Panc1 (cell line): Measurements from ENCODE around the gene NRDC. TPM values are rescaled to one million over a fixed set of nuclear protein-coding genes. Genes with fewer than 3 reads are reported as not detected.

Experiments used
- ATAC-seq: fragments of 200-7000 bp; cut with Tn5 transposase; 2 replicates; pipeline ENCODE4 v1.9.1; 2020; ENCODE audit warnings: mild to moderate bottlenecking, moderate library complexity
- BruUV-seq: library from RNA; stranded (reverse); fragments of 400-500 nt; replicated peaks from 2 replicates; lab custom pipeline; 2021; lab: Mats Ljungman, UMichigan
- CTCF ChIA-PET: fragments of 300-600 bp; sonication (Branson Sonifier 250); formaldehyde crosslinking; loops from one replicate; lab custom pipeline; 2022; ENCODE audit warnings: antibody characterized with exemption; lab: Charles Lee
- POLR2A ChIA-PET: fragments of 300-600 bp; sonication (Branson Sonifier 250); formaldehyde crosslinking; loops from one replicate; lab custom pipeline; 2022; ENCODE audit warnings: antibody characterized with exemption; lab: Charles Lee
- DNase-seq: peaks from one replicate; pipeline ENCODE4 v3.0.0-alpha.2; 2010; ENCODE audit warnings: low read depth, low spot score
- H3K27ac ChIP-seq: 2 replicates; pipeline ENCODE4 v1.5.1; 2011; ENCODE audit warnings: mild to moderate bottlenecking, low read length, inconsistent platforms
- H3K27me3 ChIP-seq: fragments of 200-500 bp; sonication (Bioruptor generic); 2 replicates; pipeline ENCODE4 v1.6.0; 2014; ENCODE audit warnings: low read length, inconsistent platforms; ENCODE audit not compliant: control insufficient read depth, insufficient read depth
- H3K36me3 ChIP-seq: fragments of 200-500 bp; sonication (Bioruptor generic); 2 replicates; pipeline ENCODE4 v1.5.1; 2014; ENCODE audit warnings: inconsistent platforms, mild to moderate bottlenecking, low read length, moderate library complexity; ENCODE audit not compliant: control insufficient read depth, insufficient read depth
- H3K4me1 ChIP-seq: 2 replicates; pipeline ENCODE4 v1.5.1; 2011; ENCODE audit warnings: inconsistent platforms, mild to moderate bottlenecking, low read length, moderate library complexity; ENCODE audit not compliant: control insufficient read depth, insufficient read depth
- H3K4me3 ChIP-seq, 2 experiments: 2 replicates each; pipeline ENCODE4 v1.5.1; 2011 to 2012; ENCODE audit warnings: low read depth in 2 of 2, low read length in 2 of 2, mild to moderate bottlenecking in 2 of 2, inconsistent platforms in 1 of 2, moderate library complexity in 1 of 2
- H3K9me3 ChIP-seq: fragments of 200-500 bp; sonication (Bioruptor generic); 2 replicates; pipeline ENCODE4 v1.5.1; 2014; ENCODE audit warnings: low read depth, mild to moderate bottlenecking, inconsistent platforms, low read length, moderate library complexity; ENCODE audit not compliant: control insufficient read depth, insufficient read depth
- POLR2AphosphoS5 ChIP-seq: IDR thresholded peaks from 2 replicates; pipeline ENCODE4 v1.6.1; 2012; ENCODE audit warnings: mild to moderate bottlenecking, low read depth, low read length, moderate library complexity
- SIN3A ChIP-seq: IDR thresholded peaks from 2 replicates; pipeline ENCODE4 v1.6.1; 2012; ENCODE audit warnings: low read depth, mild to moderate bottlenecking, low read length, moderate library complexity, borderline replicate concordance; ENCODE audit not compliant: insufficient read depth
- TCF7L2 ChIP-seq: IDR thresholded peaks from 2 replicates; pipeline ENCODE4 v1.6.1; 2011; ENCODE audit warnings: mild to moderate bottlenecking, low read depth, low read length, inconsistent platforms
- in situ Hi-C: cut with HindIII; loops from 2 replicates; pipeline ENCODE4 v1.10.0; 2016; ENCODE audit warnings: low sequenced_read_pairs, low pct_unique_long_range_greater_than_20kb
- intact Hi-C: fragments of 100-400 bp; cut with micrococcal nuclease; formaldehyde crosslinking; loops from one replicate; pipeline ENCODE4 v1.10.0; 2022; ENCODE audit not compliant: unreplicated experiment
- total RNA-seq: library from RNA; stranded (reverse); gene quantifications from one replicate; pipeline ENCODE4 v1.2.1, GENCODE V29; 2021; ENCODE audit not compliant: unreplicated experiment
- TF ChIP-seq, protein P1 (sequence below): fragments of 450-650 bp; IDR thresholded peaks from 2 replicates; pipeline ENCODE4 v1.5.1; 2017; ENCODE audit warnings: mild to moderate bottlenecking
- TF ChIP-seq, protein P2 (sequence below), 2 experiments: IDR thresholded peaks; 2 replicates each; pipeline ENCODE4 v1.6.1; 2011 to 2012; ENCODE audit warnings: low read depth in 2 of 2, control low read depth in 1 of 2, low read length in 1 of 2, mild to moderate bottlenecking in 1 of 2, moderate library complexity in 1 of 2; ENCODE audit not compliant: insufficient read depth in 1 of 2

Gene NRDC
- total RNA-seq, 1 experiment from 2014 or later: 180 TPM

DNA sequence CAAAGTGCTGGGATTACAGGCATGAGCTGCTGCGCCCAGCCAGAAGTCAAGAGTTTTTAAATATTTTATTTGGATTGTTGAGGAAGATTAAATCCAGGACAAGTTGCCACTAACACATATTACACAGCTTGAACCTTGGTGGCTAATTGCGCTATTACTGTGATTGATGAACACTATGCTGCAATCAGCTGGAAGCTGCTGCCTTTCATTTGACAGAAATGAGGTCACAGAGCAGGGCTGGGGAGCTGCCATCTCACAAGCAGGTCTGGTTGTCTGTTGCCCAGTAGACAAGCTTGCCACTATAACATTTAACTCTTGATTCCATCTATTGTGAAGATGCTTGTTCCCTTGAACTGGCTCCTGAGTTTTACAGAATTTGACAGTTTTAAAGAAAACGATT, 37.4 kb upstream of the NRDC start:
- in situ Hi-C loops (no loop called here), intact Hi-C loops (no loop called here)
- Histone ChIP-seq H3K27ac (no peak overlapping the region), H3K27me3 (peaks cover 5% of the 10 kb centered on the region; the same call in 1 of the 2 replicates), H3K4me3 (no peak overlapping the region), H3K4me1 (no peaks in the 10 kb centered on the region), H3K36me3 (no peaks in the 10 kb centered on the region), H3K9me3 (no peaks in the 10 kb centered on the region)
- DNase-seq: no peak
- ChIA-PET CTCF (no interaction called here), POLR2A (no interaction called here)
- ATAC-seq: no peak
- BruUV-seq: no TSS peak
- TF ChIP-seq, protein P1, sequence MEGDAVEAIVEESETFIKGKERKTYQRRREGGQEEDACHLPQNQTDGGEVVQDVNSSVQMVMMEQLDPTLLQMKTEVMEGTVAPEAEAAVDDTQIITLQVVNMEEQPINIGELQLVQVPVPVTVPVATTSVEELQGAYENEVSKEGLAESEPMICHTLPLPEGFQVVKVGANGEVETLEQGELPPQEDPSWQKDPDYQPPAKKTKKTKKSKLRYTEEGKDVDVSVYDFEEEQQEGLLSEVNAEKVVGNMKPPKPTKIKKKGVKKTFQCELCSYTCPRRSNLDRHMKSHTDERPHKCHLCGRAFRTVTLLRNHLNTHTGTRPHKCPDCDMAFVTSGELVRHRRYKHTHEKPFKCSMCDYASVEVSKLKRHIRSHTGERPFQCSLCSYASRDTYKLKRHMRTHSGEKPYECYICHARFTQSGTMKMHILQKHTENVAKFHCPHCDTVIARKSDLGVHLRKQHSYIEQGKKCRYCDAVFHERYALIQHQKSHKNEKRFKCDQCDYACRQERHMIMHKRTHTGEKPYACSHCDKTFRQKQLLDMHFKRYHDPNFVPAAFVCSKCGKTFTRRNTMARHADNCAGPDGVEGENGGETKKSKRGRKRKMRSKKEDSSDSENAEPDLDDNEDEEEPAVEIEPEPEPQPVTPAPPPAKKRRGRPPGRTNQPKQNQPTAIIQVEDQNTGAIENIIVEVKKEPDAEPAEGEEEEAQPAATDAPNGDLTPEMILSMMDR: no peak
- TF ChIP-seq, protein P2, sequence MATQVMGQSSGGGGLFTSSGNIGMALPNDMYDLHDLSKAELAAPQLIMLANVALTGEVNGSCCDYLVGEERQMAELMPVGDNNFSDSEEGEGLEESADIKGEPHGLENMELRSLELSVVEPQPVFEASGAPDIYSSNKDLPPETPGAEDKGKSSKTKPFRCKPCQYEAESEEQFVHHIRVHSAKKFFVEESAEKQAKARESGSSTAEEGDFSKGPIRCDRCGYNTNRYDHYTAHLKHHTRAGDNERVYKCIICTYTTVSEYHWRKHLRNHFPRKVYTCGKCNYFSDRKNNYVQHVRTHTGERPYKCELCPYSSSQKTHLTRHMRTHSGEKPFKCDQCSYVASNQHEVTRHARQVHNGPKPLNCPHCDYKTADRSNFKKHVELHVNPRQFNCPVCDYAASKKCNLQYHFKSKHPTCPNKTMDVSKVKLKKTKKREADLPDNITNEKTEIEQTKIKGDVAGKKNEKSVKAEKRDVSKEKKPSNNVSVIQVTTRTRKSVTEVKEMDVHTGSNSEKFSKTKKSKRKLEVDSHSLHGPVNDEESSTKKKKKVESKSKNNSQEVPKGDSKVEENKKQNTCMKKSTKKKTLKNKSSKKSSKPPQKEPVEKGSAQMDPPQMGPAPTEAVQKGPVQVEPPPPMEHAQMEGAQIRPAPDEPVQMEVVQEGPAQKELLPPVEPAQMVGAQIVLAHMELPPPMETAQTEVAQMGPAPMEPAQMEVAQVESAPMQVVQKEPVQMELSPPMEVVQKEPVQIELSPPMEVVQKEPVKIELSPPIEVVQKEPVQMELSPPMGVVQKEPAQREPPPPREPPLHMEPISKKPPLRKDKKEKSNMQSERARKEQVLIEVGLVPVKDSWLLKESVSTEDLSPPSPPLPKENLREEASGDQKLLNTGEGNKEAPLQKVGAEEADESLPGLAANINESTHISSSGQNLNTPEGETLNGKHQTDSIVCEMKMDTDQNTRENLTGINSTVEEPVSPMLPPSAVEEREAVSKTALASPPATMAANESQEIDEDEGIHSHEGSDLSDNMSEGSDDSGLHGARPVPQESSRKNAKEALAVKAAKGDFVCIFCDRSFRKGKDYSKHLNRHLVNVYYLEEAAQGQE (IDR thresholded peaks at IDR 0.05; ENCODE audit: insufficient read depth in 1 of 2, low read depth in 2 of 2, low read length in 1 of 2): no peak
- TF ChIP-seq POLR2AphosphoS5: no peak
- TF ChIP-seq SIN3A: no peak
- TF ChIP-seq TCF7L2: no peak

DNA sequence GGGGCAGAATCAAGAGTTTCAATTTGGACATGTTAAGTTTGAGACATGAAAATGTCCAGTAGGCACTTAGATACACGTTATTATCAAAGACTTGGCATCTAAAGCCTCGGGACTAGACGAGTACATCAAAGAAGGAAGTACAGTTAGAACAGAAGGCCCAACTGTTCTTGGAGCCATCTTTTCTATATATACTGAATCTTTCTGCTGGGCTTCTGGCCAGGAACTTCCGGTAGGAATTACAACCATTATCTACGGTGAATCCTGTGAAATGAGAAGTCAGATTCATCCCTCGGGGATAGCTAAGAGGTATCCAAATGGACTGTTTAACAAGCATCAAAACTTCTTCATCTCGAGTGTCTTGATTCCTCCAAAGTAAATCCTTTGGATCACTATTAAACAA, 34.4 kb upstream of the NRDC start:
- no peaks in the 10 kb centered on the region for H3K4me1 ChIP-seq
- POLR2A ChIA-PET: no interaction called here
- H3K27me3 ChIP-seq: peaks cover 10% of the 10 kb centered on the region; the same call in 1 of the 2 replicates
- ATAC-seq (no peak), DNase-seq (no peak)
- in situ Hi-C loops: no loop called here
- no peak for TF ChIP-seq TCF7L2
- CTCF ChIA-PET: interaction anchor here (0.6 kb wide), 1 partner anchor 1579 kb away, joined by 5 read pairs; no protein-coding TSS in a partner anchor
- no peak overlapping the region for H3K4me3 ChIP-seq
- no peak overlapping the region for H3K27ac ChIP-seq
- no peaks in the 10 kb centered on the region for H3K9me3 ChIP-seq
- no peaks in the 10 kb centered on the region for H3K36me3 ChIP-seq
- intact Hi-C loops: no loop called here
- no TSS peak for BruUV-seq

DNA sequence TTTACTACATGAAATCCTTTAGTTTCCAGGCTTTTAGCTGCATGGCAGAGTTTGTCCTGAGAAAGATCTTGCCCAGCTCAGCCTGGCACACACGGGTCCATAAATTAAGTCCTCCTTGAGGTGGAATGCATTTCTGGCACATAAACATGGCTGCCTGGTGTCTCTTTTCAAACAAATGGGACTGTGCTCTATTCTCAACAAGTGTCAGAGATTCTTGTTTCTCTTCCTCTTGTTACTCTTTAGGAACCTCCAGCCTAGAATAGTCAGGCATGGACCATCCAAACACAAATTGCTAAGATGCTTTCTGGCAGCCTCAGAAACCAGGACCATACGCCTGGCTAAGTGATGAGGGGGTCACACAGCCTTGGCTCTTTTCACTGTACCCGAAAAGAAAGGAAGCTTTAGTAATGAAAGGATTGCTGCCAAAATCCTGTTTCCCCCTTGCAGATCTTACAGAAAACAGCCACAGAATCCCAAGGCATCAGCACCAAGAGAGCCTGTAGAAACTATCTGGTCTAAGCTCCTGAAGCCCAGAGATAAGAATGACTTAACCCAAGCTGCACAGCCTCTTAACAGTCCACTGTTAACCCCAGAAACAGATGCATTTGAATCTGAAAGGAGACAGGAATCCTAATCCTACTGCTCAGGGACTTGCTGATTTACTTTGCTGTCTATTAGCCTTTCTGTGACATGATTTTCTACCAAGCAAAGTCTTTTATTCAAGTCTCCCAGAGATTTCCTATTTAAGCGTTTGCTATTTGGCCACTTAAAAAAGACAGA, 31.9 kb upstream of the NRDC start:
- intact Hi-C loops: no loop called here
- Histone ChIP-seq H3K27me3 (peaks cover 10% of the 10 kb centered on the region; the same call in 1 of the 2 replicates), H3K36me3 (no peaks in the 10 kb centered on the region)

More for the DNA sequence above, 31.9 kb upstream of the NRDC start:
- Histone ChIP-seq H3K9me3 (no peaks in the 10 kb centered on the region), H3K4me3 (no peak overlapping the region), H3K4me1 (no peaks in the 10 kb centered on the region), H3K27ac (no peak overlapping the region)
- ChIA-PET CTCF (interaction anchor here (0.6 kb wide), 1 partner anchor 9 kb away, joined by 3 read pairs; no protein-coding TSS in a partner anchor), POLR2A (no interaction called here)
- no peak for DNase-seq
- ATAC-seq: no peak
- in situ Hi-C loops: no loop called here
- TF ChIP-seq, protein P2 (IDR thresholded peaks at IDR 0.05; ENCODE audit: insufficient read depth in 1 of 2, low read depth in 2 of 2, low read length in 1 of 2): no peak
- TF ChIP-seq TCF7L2: no peak
- no peak for TF ChIP-seq POLR2AphosphoS5
- TF ChIP-seq, protein P1: no peak
- TF ChIP-seq SIN3A: no peak
- no TSS peak for BruUV-seq
